Activated effector memory CD4-positive, alpha-beta T cell treated with Interleukin-2 at 50 U/mL for 16 hours (primary cell): ENCODE measurements around the gene EHD1.
"Not testable (repeated sequence)": the region's sequence is repeated elsewhere in the genome, so short reads cannot be mapped to it uniquely, and the experiment has no call there.

ENCODE experiments used
- DNase-seq: peaks from one replicate; pipeline ENCODE4 v3.0.0-alpha.2; 2020

EHD1 gene

DNA sequence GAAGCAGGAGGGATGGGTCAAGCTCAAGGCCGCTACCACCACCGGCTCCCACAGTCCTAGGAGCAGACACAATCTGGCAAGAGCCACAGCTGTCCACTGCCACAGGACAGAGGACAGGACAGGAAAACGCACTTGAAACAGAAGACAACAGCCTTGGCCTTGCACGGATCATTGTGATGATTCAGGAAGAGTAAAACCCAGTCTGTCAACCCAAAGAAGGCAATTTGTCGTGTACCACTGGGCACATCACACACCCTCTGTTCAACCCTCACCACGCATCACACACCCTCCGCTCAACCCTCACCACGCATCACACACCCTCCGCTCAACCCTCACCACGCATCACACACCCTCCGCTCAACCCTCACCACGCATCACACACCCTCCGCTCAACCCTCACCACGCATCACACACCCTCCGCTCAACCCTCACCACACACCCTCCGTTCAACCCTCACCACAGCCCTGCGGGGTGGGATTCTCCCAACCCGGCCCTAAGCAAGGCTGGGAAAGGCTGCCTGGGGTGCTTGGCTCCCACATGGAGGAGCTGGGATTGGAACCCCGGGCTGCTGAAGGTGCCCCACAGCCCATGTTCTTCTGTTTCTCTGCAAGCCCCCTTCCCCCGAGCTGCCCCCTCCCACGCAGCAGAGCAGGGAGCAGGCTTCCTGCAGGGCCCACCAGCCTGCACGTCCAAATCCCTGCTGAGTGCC, 22.7 kb downstream of the EHD1 start:
- DNase-seq, result no peak

DNA sequence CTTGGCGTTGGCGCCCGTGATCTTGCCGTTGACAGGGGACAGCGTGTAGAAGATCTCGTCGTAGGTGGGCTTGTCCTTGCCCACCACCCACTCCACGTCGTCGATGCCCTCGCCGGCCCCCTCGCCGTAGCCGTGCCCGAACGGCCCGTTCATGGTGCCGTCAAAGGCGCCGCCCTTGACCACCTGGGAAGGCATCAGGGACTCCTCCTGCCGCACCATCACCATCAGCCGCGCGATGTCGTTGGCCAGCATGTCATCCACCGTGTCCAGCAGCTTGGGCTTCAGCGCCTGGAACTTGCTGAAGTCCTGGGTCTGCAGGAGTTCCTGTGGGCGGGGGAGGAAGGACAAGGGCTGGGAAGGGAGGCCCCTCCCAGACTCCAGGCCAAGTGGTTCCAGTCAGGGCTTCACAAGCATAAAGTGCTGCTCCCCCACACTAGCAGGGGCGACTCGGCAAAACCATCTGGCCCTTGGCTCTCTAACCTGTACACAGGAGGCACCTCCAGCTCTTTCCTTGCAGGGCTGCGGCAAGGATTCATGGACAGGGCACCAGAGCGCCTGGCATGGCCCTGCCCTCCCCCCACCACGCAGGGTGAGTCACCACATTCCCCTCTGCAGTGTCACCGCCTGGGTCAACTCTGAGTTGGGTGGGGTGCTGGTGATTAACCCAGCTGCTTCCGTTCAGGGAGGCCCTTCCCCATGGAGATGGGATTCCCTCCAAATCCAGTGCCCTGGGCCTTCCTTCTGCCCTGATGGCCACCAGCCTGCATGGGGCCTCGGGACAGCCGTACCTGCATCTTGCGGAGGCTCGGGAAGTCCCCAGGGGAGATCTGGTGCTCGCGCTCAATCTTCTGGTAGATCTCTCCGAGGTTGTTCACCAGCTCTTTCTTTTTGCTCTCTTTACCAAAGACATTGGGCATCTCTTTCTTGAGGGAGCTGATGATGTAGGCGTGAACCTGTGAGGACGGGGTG, 23.6 kb downstream of the EHD1 start:
- no peak for DNase-seq

DNA sequence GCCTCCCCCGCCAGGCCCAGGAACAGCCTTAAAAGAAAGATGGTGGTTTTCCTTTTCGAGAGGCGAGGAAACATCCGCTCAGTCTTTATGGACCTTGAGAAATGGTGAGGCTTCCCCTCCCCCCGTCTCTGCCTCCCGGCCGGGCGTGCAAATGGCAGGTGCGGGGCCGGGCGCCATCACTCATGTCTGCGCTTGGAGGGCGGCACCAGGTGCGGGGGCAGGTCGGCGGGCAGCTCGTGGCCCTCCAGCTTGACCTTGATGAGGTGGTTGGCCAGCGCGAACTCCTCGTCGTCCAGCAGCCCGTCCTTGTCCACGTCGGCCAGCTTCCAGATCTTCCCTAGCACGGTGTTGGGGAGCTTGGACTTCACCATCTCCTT, 24.3 kb downstream of the EHD1 start:
- no peak for DNase-seq

DNA sequence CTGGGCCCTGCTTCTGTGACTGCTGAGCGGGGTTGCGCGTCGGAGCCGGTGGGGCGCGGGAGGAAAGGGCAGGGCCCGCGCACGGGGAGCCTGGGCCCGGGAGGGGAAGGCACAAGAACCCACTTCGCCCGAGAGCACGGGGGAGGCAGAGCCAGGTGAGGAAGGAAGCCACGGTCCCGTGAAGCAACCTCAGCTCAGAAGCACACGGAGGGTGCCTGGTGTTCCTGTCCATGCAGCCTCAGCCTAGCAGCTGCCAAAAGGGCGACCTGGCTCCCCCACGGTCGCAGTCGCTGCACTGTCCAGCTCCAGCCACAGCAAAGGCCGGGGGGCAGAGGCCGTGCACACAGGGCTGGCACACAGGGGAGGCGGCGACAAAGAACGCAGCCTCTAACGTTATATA, 24.7 kb downstream of the EHD1 start:
- DNase-seq, result no peak

DNA sequence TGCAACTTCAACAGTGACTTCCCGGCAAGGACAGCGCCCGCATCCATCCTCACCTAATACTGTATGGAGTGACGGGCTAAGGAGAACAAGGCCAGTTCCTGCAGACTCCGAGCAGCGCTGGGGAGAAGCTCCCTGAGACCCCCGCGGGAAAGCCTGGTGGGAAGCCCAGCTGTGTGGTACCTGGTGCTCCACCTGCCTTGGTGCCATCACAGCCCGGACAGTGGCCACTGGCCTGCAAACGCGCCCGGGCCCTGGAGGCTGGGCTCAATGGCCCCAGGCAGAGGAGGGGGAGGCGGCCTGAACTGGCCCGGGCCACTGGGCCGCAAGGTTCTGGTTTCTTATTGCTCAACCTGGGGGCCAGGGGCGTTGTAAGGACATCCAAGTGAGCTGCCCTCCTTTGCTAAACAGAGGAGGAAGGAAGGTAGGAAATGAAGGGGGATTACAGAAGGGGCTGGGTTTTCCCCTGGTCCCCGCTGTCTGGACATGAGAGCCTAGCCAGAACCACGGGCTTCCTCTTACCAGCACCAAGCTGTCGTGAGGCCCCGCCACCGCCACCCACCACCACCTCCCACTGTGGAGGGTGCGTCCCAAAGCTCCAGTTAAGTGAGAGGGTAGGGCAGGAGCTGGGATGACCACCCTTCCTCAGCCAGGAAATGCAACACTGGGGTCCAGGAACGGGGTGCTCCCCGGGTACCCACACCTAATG, 25.5 kb downstream of the EHD1 start:
- no peak for DNase-seq

DNA sequence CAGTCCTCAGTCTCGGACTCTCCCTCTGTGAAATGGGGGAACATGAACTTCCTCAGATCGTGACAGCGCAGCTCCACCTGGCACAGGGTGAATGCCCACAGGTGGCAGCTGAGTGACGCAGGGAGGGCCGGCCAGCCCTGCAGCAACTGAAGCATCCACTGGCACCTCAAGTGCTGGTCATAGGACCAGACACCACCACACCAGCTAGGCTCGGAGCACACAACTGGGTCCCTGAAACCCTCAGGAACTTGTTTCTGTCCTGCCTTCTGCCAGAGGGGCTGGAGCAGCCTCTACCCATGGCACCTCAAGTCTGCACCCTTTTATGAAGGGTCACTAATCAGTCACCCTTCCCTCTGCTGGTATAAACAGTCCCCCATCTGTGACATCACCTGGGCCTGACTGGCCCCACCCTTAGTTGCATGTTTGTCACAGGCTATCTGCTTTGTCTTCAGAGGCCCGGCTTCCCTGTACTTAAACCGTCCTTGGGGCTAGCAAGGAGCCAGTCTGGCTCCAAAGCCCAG, 26.5 kb downstream of the EHD1 start:
- DNase-seq, result no peak

DNA sequence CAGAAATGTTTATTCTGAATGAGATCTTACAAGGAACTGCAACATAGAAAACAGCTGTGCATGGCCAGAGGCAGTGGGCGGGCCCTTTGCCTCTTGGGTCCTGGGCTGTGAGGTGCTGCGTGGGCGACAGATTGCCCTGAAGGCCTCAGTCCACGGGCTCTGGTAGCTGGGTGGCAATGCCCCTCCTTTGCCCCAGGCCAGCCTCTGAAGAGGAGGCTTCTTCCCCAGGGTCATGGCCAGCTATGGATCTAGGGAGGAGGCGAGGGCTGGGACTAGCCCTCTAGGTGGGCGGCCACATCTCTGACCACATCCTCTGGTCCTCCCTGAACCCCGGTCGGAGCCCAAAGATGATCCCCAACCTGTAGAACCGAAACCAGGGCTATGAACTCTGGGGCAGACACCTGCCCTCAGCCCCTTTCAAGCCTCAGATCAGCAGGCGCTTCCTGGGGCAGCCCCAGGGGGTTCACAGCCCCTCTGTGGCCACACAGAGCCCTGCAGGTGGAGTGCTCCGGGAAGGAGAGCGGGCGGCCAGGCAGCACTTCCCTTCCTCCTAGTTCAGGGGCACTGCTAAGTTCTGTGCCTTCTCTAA, 27.3 kb downstream of the EHD1 start:
- DNase-seq, result no peak

DNA sequence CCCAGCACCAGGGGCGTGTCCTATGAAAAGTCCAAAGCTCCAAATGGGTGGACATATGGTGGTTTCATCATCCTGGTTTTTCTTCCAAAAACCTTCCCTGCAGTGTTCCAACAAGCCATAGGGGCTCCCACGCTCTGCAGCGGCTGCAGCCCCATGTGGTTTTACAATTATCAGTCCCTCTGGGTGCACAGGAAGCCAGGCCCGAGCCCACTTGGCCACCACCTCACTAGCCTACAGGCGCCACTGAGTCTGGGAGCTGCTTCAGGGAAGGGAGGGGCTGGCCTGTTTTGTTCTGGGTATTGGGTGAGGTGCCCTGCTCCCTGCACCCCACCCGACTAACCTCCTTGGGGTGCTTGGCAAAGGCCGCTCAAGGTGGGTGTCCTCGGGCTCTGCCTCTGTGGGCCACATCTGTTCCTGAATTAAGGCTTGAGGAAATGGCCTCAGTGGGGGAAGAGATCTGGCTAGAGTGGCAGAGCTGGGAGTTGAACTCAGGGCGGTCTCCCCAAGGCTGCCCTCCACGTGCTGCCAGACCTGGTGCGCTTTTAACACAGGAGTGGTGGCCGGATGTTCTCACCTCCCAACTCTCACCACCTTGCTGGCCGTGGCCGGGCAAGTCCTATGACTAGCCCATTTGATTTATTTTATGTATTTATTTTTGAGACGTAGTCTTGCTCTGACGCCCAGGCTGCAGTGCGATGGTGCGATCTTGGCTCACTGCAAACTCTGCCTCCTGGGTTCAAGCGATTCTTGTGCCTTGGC, 28.6 kb downstream of the EHD1 start:
- no peak for DNase-seq

DNA sequence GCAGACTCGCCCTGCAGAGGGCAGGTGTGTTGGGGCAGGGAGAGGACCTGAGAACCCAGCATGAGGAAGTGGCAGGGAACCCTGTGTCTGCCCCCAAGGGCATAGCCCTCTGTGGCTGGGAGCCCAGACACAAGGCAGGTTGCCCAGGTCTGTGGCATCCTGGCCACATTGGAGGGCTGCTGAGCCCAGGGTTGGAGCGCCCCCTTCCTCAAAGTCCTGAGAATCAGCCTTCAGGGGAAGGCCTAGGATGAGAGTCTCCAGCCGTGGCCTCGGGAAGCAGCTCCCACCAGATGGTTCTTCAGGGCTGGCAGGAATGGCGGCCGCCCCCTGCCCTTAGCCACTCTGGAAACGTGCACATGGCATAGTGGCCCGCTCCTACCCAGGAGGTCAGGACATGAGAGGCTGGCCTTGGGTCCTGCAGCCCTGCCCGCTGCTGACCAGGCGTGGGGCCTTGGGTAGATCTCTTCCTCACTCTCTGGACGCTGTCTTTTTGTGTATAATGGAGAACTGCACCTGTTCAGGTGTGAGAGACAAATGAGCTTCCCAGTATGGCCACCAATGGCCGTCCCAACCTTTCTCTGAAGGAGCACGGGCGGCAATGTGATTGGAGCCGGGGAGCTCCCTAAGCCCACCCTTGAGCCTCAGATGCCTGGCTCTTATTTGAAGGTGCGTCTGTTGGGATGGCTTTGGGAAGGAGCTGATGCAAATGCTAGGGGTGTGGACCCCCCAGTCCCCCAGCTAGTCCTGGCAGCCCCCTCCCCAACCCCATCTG, 29.4 kb downstream of the EHD1 start:
- DNase-seq, result no peak

DNA sequence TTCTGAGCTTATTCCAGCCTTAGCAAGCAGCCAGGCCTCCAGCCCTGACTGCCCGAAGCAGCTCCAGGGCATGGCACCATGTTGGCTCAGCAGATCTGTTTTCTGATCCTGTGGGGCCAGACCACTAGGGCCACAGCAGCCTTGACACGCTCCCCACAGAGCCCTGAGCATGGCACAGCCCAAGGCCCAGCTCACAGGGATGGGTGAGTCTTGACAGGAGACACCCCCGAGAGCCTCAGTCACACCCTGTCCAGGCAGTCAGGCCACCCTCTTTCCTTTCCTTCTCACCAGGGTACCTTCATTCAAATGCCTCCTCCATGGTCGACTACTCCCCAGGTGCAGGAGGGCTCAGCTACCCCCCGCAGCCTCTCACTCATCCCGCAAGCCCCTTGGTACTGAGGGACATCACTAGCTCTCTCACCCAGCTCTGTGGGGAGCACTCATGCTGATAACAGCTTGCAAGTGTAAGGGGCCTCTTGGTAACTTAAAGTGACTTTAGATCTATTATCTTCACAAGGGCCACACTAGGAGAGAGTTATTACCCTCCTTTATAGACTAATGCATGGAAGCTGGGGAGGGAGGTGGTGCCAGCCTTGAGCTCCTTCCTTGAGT, 30.1 kb downstream of the EHD1 start:
- no peak for DNase-seq

DNA sequence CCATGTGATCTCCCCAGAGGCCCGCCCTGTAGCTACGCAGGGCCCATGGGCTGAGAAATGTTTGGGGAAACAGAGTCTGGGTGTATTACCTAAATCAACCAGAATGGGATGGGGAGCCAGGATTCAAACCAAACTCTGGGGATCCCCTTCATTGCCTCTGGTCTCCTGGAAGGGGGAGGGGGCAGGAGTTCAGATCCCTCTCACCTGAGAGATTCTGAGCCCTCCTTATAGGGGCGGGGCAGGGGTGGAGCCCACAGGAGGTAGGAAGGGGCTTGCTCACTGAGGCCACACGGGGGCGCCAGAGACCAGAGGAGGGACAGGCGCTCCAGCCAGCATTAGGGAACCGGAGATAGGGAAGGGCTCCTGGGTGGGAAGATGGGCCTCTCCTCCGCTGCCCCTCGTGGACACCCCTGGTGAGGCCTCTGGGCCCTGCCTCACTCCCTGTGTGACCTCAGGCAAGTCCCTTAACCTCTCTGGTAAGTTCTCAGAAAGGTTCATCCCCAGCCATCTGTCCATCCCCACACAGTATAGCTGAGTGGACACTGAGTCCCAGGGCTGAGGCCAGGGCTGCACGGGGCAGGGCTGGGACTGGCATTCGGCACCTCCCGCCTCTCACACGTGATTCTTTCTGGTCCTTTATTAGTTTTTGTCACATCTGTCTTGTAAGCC, 31.3 kb downstream of the EHD1 start:
- DNase-seq, result peak; percentile 83

DNA sequence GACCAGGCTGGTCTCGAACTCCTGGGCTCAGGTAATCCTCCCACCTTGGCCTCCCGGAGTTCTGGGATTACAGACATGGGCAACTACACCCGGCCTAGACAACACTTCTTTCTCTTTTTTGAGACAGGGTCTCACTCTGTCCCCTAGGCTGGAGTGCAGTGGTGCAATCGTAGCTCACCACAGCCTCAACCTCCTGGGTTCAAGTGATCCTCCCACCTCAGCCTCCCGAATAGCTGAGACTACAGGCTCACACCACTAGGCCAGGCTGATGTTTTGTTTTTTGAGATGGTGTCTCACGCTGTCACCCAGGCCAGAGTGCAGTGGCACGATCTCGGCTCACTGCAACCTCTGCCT, 32.7 kb downstream of the EHD1 start:
- DNase-seq, result not testable (repeated sequence)

DNA sequence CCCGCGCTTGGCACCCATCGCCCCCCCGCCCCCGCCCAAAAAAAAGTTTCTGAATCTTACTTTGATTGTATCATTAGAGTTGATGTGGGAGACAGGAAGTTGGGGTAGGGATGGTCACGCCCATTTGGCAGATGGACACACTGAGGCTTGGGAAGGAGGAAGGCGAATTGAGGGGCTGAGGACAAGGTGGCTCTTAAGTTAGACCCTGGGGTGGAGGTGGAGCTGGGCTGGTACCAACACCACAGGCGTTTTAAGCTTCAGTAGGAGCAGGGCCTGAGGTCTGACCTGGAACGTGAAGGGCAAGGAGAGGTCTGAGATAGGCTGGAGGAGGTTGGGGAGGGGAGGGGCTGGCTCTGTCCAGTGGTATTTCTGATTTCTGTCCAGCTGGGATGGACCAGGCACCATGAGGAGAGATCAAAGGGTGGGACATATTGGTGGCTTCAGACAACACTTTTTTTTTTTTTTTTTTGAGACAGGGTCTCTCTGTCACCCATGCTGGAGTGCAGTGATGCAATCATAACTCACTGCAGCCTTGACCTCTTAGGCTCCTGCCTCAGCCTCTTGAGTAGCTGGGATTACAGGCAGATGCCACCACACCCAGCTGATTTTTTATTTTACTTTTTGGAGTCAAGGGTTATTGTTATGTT, 33.2 kb downstream of the EHD1 start:
- DNase-seq, result no peak

DNA sequence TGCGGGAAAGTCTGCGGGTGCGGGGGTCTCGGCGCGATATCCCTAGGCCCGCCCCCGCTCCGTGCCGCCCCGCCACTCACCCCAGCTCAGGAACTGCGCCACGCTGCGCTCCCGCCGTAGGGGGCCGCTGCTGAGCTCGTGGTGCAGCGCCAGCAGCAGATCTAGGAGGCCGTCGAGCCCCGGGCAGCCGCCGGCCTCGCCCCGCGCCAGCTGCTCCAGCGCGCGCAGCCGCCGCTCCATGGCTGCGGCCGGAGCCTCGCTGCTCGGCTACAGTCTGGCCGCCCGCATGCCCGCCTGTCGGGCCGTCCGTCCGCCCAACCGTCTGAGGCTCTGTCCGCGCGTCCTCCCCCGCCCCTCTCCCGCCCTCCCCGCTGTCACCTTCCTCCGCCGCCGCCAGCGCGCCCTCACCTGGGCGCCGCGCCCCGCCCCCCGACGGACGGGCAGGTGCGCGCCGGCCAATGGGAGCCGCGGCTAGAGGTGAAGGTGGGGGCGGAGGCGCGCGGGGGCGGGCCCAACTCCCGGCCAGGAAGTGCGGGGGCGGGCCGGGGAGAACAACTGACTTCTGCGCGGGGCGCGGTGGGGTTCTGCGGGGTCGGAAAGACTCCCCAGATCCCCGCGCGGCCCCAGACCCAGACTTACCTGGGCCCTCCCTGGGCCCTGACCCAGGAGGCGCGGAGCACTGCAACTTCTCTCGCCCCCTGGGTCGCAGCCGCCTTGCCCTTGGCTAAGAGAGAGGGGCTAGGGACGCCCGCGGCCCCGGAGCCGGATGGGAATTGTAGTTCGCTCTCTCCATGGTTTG, 33.9 kb downstream of the EHD1 start, which contains the start of gene CDC42BPG:
TSS of gene CDC42BPG (minus strand) at position 324 of the 799 bp plus-strand sequence. CDS start at position 240, 84 bp downstream.
- peak; percentile 64 for DNase-seq

DNA sequence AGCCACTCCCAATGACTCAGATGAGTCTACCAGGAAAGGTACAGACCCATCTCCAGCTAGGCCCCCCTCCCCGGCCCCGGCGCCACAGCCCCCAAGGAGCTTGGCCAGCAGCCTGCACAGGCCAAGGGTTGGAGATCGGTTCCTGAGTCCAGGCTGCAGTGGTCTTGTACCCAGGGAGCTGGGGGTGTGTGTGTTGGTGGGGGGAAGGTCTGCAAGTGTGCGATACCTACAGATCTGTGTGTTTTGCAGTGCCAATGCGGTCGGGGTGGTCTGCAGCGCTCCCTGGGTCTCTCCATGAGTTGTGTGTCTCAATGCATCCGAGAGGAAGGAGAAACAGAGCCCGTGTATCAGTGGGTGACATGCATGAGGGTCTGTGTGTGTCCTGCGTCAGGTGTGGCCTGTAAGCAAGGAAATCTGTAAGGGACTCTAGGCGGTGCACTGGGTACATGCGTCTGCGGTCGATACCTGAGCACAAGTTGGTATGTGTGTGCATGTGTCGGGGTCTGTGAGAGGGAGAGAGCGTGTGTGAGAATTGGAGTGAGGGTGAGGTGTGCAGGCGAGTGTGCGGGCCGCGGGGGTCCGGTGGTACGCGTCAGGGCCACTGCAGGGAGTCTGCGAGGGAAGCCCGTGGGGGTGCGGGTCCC, 34.6 kb downstream of the EHD1 start:
- no peak for DNase-seq

DNA sequence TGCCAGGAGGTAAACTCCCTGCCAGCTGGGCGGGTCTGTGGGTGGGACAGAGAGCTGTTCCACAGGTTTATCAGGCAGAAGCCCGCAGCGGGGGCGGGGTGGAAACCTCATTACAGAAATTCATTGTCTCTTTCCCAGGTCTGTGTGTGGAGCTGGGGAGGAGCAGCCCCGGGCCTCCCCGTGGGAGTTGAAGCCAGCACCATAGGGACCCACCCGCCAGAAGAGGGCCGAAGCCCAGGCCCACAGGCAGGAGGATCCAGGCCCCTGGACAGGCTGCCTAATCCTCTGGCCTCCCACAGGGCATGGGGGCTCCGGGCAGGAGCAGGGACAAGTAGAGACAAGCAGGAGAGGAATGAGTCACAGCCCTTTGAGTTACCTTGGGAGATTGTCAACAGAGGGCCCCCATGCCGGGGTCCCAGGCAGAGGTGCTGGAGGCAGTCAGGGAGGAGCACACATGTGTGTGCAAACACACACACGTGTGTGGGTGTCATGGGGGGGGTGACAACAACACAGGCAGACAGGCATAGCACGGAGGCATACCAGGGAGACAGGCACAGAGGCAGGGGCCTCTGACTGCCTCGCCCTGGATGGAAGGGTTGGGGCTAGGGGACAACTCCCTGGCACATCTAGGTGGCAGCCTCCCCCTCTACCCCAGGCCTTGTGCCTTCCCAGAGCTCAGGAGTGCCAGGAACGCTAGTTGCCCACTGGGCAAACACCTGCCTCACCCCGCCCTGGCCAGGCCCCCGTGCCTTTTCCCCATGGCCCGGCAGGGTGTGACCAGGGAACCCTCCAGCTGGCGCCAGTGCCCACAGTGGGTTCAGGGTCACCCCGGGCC, 35.4 kb downstream of the EHD1 start:
- DNase-seq, result no peak

DNA sequence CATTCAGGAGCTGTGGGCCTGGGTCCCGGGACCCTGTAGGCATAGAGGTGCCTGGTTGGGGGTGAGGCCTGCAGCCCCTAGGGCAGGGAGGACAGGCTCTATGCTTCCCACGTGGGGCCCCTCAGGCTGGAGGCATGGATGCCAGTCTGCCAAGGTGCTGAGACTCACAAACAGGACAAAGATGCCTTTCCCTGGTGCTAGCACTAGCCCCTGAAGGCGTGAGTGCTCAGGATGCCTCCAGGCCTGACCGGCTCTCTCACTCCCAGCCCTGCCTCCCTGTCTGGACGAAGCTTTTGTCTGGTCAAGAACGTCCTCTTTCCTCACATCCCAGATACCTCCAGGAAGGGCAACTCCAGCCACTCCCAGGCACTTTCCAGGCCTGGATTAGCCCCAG, 36.1 kb downstream of the EHD1 start:
- no peak for DNase-seq
